PC-9 (cell line): ENCODE results near the gene NR4A3. TPM values are rescaled to one million over a fixed set of nuclear protein-coding genes. Genes with fewer than 3 reads are reported as not detected.

ENCODE experiments used
- BruUV-seq: library from RNA; stranded (reverse); fragments of 400-500 nt; replicated peaks from 2 replicates; lab custom pipeline; 2021; lab: Mats Ljungman, UMichigan
- CTCF ChIA-PET: fragments of 300-600 bp; sonication (Branson Sonifier 250); formaldehyde crosslinking; loops from one replicate; lab custom pipeline; 2022; ENCODE audit warnings: antibody characterized with exemption; lab: Charles Lee
- POLR2A ChIA-PET: fragments of 300-600 bp; sonication (Branson Sonifier 250); formaldehyde crosslinking; loops from one replicate; lab custom pipeline; 2022; ENCODE audit warnings: antibody characterized with exemption; ENCODE audit not compliant: unreplicated experiment; lab: Charles Lee
- DNase-seq, 2 experiments: peaks; one replicate each; pipeline versions ENCODE4 v3.0.0 to v3.0.0-alpha.2; 2015 to 2022; ENCODE audit warnings: mixed read lengths in 1 of 2
- H2AFZ ChIP-seq: fragments of 200-600 bp; sonication (generic); 2 replicates; pipeline ENCODE4 v1.8.1; 2017; ENCODE audit warnings: antibody characterized with exemption
- H3F3A ChIP-seq: fragments of 200-600 bp; sonication (generic); 2 replicates; pipeline ENCODE4 v1.8.1; 2017; ENCODE audit warnings: antibody characterized with exemption, mild to moderate bottlenecking, low read depth; ENCODE audit not compliant: insufficient read depth
- H3K27ac ChIP-seq: fragments of 200-600 bp; sonication (generic); 2 replicates; pipeline ENCODE4 v1.6.1; 2016; ENCODE audit warnings: mixed run types
- H3K27me3 ChIP-seq: fragments of 200-600 bp; sonication (generic); 2 replicates; pipeline ENCODE4 v1.6.1; 2016; ENCODE audit warnings: low read depth, mixed run types; ENCODE audit not compliant: insufficient read depth
- H3K36me3 ChIP-seq: fragments of 200-600 bp; sonication (generic); 2 replicates; pipeline ENCODE4 v1.6.1; 2016; ENCODE audit warnings: low read depth, mixed run types
- H3K4me1 ChIP-seq: fragments of 200-600 bp; sonication (generic); replicated peaks from 2 replicates; pipeline ENCODE4 v1.6.1; 2016; ENCODE audit warnings: mixed run types; ENCODE audit not compliant: insufficient read depth
- H3K4me2 ChIP-seq: fragments of 200-600 bp; sonication (generic); 2 replicates; pipeline ENCODE4 v1.6.1; 2017; ENCODE audit warnings: mixed run types
- H3K4me3 ChIP-seq: fragments of 200-600 bp; sonication (generic); 2 replicates; pipeline ENCODE4 v1.6.1; 2016; ENCODE audit warnings: mixed run types
- H3K79me2 ChIP-seq: fragments of 200-600 bp; sonication (generic); 2 replicates; pipeline ENCODE4 v1.6.1; 2017; ENCODE audit warnings: low read depth, mixed run types
- H3K9me2 ChIP-seq: fragments of 200-600 bp; sonication (generic); 2 replicates; pipeline ENCODE4 v1.8.1; 2017; ENCODE audit warnings: mild to moderate bottlenecking; ENCODE audit not compliant: insufficient read depth
- H3K9me3 ChIP-seq: fragments of 200-600 bp; sonication (generic); 2 replicates; pipeline ENCODE4 v1.8.1; 2016; ENCODE audit warnings: low read depth; ENCODE audit not compliant: insufficient read depth
- H4K20me1 ChIP-seq: fragments of 200-600 bp; sonication (generic); 2 replicates; pipeline ENCODE4 v1.8.1; 2017; ENCODE audit not compliant: insufficient read depth
- EZH2 ChIP-seq: fragments of 200-600 bp; sonication (generic); IDR thresholded peaks from 2 replicates; pipeline ENCODE4 v1.8.0; 2017; ENCODE audit warnings: antibody characterized with exemption, low read depth
- intact Hi-C: fragments of 100-400 bp; cut with micrococcal nuclease; formaldehyde crosslinking; loops from one replicate; pipeline ENCODE4 v1.10.0; 2022; ENCODE audit not compliant: unreplicated experiment
- total RNA-seq: library from RNA; stranded (reverse); gene quantifications from 2 replicates; pipeline ENCODE4 v1.2.3, GENCODE V29; 2021
- TF ChIP-seq, protein P1 (sequence below): fragments of 200-600 bp; sonication (generic); conservative IDR thresholded peaks from 2 replicates; pipeline ENCODE4 v1.6.1; 2017; ENCODE audit warnings: mixed run types, antibody characterized with exemption, mild to moderate bottlenecking, moderate library complexity

Gene NR4A3
- total RNA-seq, 1 experiment from 2014 or later = not detected

- no peaks in the 10 kb centered on the region for H3K27me3 ChIP-seq
- no peak for TF ChIP-seq EZH2
- H3K9me2 ChIP-seq = no peaks in the 10 kb centered on the region
- CTCF ChIA-PET = no interaction called here
- peaks cover 11% of the 10 kb centered on the region for H3K4me1 ChIP-seq
- no peak overlapping the region for H2AFZ ChIP-seq
- no peaks in the 10 kb centered on the region for H3K9me3 ChIP-seq
- no peaks in the 10 kb centered on the region for H4K20me1 ChIP-seq
- BruUV-seq = no TSS peak
- H3K79me2 ChIP-seq = no peaks in the 10 kb centered on the region
- no peak overlapping the region for H3K4me2 ChIP-seq
- no peaks in the 10 kb centered on the region for H3F3A ChIP-seq
- no peak overlapping the region for H3K27ac ChIP-seq
- no peak overlapping the region for H3K4me3 ChIP-seq
- POLR2A ChIA-PET = no interaction called here
- no peaks in the 10 kb centered on the region for H3K36me3 ChIP-seq
- DNase-seq = no peak
- intact Hi-C loops = loop anchor here (10.0 kb wide), 1 partner anchor 862 kb away; no protein-coding TSS in a partner anchor
Measured at GRCh38 chr9:99866398-99866797, 44.7 kb downstream of the NR4A3 start.

DNA sequence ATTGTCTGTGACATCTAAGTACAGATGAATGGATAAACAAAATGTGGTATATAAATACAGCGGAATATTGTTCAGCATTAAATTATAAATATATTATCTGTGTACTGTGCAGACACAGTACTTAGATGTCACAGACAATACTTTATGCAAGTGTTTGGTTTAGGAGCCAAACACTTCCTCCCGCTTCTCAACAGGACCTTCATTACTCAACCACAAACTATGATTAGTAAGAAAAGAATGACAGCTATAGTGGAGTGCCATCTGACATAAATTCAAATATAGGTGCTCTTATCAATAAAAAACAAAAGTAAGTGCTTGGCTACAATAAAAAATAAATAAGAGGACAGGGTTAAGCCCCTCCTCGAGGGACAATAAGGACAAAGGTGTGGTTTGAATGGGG is 45.9 kb downstream of the NR4A3 start:
- Histone ChIP-seq H2AFZ (no peak overlapping the region), H3K4me3 (no peak overlapping the region), H3K4me2 (no peak overlapping the region), H4K20me1 (no peaks in the 10 kb centered on the region), H3K9me2 (no peaks in the 10 kb centered on the region), H3K9me3 (no peaks in the 10 kb centered on the region), H3K79me2 (no peaks in the 10 kb centered on the region), H3F3A (no peaks in the 10 kb centered on the region), H3K27ac (no peak overlapping the region), H3K36me3 (no peaks in the 10 kb centered on the region), H3K27me3 (no peaks in the 10 kb centered on the region), H3K4me1 (peaks cover 11% of the 10 kb centered on the region)
- peak in 1 of 2 experiments; percentile 55 for DNase-seq
- TF ChIP-seq, protein P1, sequence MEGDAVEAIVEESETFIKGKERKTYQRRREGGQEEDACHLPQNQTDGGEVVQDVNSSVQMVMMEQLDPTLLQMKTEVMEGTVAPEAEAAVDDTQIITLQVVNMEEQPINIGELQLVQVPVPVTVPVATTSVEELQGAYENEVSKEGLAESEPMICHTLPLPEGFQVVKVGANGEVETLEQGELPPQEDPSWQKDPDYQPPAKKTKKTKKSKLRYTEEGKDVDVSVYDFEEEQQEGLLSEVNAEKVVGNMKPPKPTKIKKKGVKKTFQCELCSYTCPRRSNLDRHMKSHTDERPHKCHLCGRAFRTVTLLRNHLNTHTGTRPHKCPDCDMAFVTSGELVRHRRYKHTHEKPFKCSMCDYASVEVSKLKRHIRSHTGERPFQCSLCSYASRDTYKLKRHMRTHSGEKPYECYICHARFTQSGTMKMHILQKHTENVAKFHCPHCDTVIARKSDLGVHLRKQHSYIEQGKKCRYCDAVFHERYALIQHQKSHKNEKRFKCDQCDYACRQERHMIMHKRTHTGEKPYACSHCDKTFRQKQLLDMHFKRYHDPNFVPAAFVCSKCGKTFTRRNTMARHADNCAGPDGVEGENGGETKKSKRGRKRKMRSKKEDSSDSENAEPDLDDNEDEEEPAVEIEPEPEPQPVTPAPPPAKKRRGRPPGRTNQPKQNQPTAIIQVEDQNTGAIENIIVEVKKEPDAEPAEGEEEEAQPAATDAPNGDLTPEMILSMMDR = no peak
- no peak for TF ChIP-seq EZH2
- ChIA-PET CTCF (no interaction called here), POLR2A (no interaction called here)
- BruUV-seq = no TSS peak
- intact Hi-C loops = loop anchor here (10.0 kb wide), 1 partner anchor 863 kb away; no protein-coding TSS in a partner anchor

DNA sequence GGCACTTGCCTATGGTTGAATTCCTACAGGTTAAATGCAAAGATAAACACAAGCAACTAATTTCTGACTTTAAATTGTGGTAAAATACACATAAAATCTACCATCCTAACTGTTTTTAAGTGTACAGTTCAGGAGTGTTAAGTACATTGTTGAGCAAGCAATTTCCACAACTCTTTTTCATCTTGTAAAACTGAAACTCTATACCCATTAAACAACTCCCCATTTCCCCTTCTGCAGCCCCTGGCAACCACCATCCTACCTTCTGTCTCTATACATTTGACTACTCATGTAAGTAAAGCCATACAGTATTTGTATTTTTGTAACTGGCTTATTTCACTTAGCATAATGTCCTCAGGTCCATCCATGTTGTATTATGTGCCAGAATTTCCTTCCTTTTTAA is 46.3 kb downstream of the NR4A3 start:
- TF ChIP-seq, protein P1 = no peak
- no peak for TF ChIP-seq EZH2
- ChIA-PET CTCF (no interaction called here), POLR2A (no interaction called here)
- peaks cover 11% of the 10 kb centered on the region for H3K4me1 ChIP-seq
- DNase-seq = no peak
- no peaks in the 10 kb centered on the region for H3K79me2 ChIP-seq
- intact Hi-C loops = loop anchor here (10.0 kb wide), 1 partner anchor 863 kb away; no protein-coding TSS in a partner anchor
- no peaks in the 10 kb centered on the region for H3F3A ChIP-seq
- H3K27ac ChIP-seq = no peak overlapping the region
- no peak overlapping the region for H3K4me2 ChIP-seq
- no peaks in the 10 kb centered on the region for H3K27me3 ChIP-seq
- BruUV-seq = no TSS peak
- no peaks in the 10 kb centered on the region for H4K20me1 ChIP-seq
- no peaks in the 10 kb centered on the region for H3K9me2 ChIP-seq
- no peak overlapping the region for H2AFZ ChIP-seq
- no peaks in the 10 kb centered on the region for H3K36me3 ChIP-seq
- H3K4me3 ChIP-seq = no peak overlapping the region
- H3K9me3 ChIP-seq = no peaks in the 10 kb centered on the region

DNA sequence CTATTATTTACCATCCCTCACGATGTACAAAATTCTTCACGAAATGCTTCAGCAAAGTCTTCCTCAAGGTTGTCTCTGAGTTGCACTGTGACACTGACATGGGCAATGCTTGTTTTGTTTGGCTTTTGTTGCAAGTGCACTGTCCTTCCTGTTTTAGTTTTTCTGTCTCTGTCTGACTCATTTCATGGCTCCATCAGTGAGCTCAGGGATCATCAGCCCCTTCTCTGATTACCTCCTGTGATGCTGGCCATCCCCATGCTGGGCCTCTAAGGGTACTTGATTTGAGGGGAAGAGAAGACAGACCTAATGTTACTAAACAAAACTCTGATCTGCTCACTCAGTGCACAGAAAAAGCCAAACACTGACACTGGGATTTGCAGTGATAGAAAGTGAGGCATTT is 47.2 kb downstream of the NR4A3 start:
- no peaks in the 10 kb centered on the region for H3K9me2 ChIP-seq
- peaks cover 19% of the 10 kb centered on the region for H3K4me1 ChIP-seq
- H3K36me3 ChIP-seq = no peaks in the 10 kb centered on the region
- BruUV-seq = no TSS peak
- CTCF ChIA-PET = no interaction called here
- H2AFZ ChIP-seq = no peak overlapping the region
- no peak overlapping the region for H3K4me2 ChIP-seq
- H3K27ac ChIP-seq = no peak overlapping the region
- no peak for TF ChIP-seq EZH2
- TF ChIP-seq, protein P1 = no peak
- intact Hi-C loops = loop anchor here (10.0 kb wide), 1 partner anchor 864 kb away; no protein-coding TSS in a partner anchor
- H3K9me3 ChIP-seq = no peaks in the 10 kb centered on the region
- no peaks in the 10 kb centered on the region for H3K27me3 ChIP-seq
- no peaks in the 10 kb centered on the region for H4K20me1 ChIP-seq
- POLR2A ChIA-PET = no interaction called here
- H3F3A ChIP-seq = peaks cover 2% of the 10 kb centered on the region
- H3K79me2 ChIP-seq = no peaks in the 10 kb centered on the region
- no peak overlapping the region for H3K4me3 ChIP-seq
- DNase-seq = no peak
